MCF 10A (cell line): ENCODE data around the gene KCMF1. TPM values are rescaled to one million over a fixed set of nuclear protein-coding genes. Genes with fewer than 3 reads are reported as not detected.

Source experiments
- BruUV-seq: library from RNA; stranded (reverse); fragments of 400-500 nt; replicated peaks from 2 replicates; lab custom pipeline; 2021; lab: Mats Ljungman, UMichigan
- CTCF ChIA-PET: fragments of 300-600 bp; sonication (Branson Sonifier 250); formaldehyde crosslinking; extraction: SDS; loops from one replicate; lab custom pipeline; 2021; ENCODE audit warnings: antibody characterized with exemption, inconsistent platforms; lab: Yijun Ruan, JAX
- POLR2A ChIA-PET: fragments of 300-600, 350-650 bp; sonication (Branson Sonifier 250); formaldehyde crosslinking; extraction: SDS; loops from one replicate; lab custom pipeline; 2020; ENCODE audit warnings: antibody characterized with exemption, inconsistent platforms; lab: Yijun Ruan, JAX
- DNase-seq: peaks from one replicate; pipeline ENCODE4 v3.0.0-alpha.2; 2018; ENCODE audit not compliant: unreplicated experiment
- H3K27ac Mint-ChIP-seq: one replicate; pipeline ENCODE4 v1.8.0; 2022; ENCODE audit warnings: mild to moderate bottlenecking, low read depth, mixed read lengths; ENCODE audit not compliant: unreplicated experiment
- H3K27me3 Mint-ChIP-seq: one replicate; pipeline ENCODE4 v1.8.0; 2022; ENCODE audit warnings: mixed read lengths; ENCODE audit not compliant: insufficient read depth, unreplicated experiment
- H3K36me3 Mint-ChIP-seq: one replicate; pipeline ENCODE4 v1.8.0; 2022; ENCODE audit warnings: mild to moderate bottlenecking, moderate library complexity, mixed read lengths; ENCODE audit not compliant: insufficient read depth, unreplicated experiment
- H3K4me1 Mint-ChIP-seq: one replicate; pipeline ENCODE4 v1.8.0; 2022; ENCODE audit warnings: mixed read lengths; ENCODE audit not compliant: insufficient read depth, unreplicated experiment
- H3K4me3 Mint-ChIP-seq: one replicate; pipeline ENCODE4 v1.8.0; 2022; ENCODE audit warnings: mild to moderate bottlenecking, moderate library complexity, mixed read lengths; ENCODE audit not compliant: unreplicated experiment
- H3K9me3 Mint-ChIP-seq: one replicate; pipeline ENCODE4 v1.8.0; 2022; ENCODE audit warnings: mixed read lengths; ENCODE audit not compliant: unreplicated experiment
- intact Hi-C: fragments of 100-400 bp; cut with micrococcal nuclease; formaldehyde crosslinking; loops from 2 replicates; pipeline ENCODE4 v1.14.1; 2022
- total RNA-seq: library from RNA; stranded (reverse); gene quantifications from 2 replicates; pipeline ENCODE4 v1.2.3, GENCODE V29; 2022
- TF ChIP-seq, protein P1 (sequence below): fragments of 200-600 bp; IDR thresholded peaks from one replicate; pipeline ENCODE4 v1.8.0; 2022; ENCODE audit warnings: antibody characterized with exemption, mild to moderate bottlenecking; ENCODE audit not compliant: unreplicated experiment

The KCMF1 gene
- total RNA-seq, 1 experiment from 2014 or later: 170 TPM

DNA sequence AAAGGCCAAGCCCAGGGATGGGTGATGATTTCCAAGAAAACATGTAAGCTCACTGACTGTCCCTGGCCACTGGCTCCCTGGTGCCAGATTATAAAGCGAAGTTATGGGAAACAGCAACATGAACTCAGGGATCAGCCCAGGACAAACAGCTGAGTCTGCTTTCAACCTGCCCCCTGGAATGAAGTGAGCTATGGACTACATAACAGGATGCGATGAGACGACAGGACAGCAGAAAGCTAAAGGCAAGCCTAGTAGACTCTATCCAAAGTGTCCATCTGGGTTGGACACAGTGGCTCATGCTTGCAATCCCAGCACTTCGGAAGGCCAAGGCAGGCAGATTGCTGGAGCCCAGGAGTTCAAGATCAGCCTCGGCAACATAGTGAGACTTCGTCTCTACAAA is 16.6 kb upstream of the KCMF1 start:
- ChIA-PET CTCF (interaction anchor here (0.7 to 1.5 kb wide), 2 partner anchors 29 to 64 kb away, joined by 3 read pairs; no protein-coding TSS in a partner anchor), POLR2A (interaction anchor here (0.6 to 1.2 kb wide), 5 partner anchors 8 to 61 kb away, joined by 3 to 5 read pairs (median 4); no protein-coding TSS in a partner anchor)
- no peaks in the 10 kb centered on the region for H3K27me3 Mint-ChIP-seq
- intact Hi-C loops: no loop called here
- DNase-seq: no peak
- BruUV-seq: no TSS peak
- TF ChIP-seq, protein P1, sequence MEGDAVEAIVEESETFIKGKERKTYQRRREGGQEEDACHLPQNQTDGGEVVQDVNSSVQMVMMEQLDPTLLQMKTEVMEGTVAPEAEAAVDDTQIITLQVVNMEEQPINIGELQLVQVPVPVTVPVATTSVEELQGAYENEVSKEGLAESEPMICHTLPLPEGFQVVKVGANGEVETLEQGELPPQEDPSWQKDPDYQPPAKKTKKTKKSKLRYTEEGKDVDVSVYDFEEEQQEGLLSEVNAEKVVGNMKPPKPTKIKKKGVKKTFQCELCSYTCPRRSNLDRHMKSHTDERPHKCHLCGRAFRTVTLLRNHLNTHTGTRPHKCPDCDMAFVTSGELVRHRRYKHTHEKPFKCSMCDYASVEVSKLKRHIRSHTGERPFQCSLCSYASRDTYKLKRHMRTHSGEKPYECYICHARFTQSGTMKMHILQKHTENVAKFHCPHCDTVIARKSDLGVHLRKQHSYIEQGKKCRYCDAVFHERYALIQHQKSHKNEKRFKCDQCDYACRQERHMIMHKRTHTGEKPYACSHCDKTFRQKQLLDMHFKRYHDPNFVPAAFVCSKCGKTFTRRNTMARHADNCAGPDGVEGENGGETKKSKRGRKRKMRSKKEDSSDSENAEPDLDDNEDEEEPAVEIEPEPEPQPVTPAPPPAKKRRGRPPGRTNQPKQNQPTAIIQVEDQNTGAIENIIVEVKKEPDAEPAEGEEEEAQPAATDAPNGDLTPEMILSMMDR: no peak
- peak overlapping the region; percentile 49 for H3K27ac Mint-ChIP-seq
- peaks cover 20% of the 10 kb centered on the region for H3K36me3 Mint-ChIP-seq
- no peaks in the 10 kb centered on the region for H3K9me3 Mint-ChIP-seq
- H3K4me3 Mint-ChIP-seq: no peak overlapping the region
- H3K4me1 Mint-ChIP-seq: peaks cover 19% of the 10 kb centered on the region

- POLR2A ChIA-PET: interaction anchor here (0.6 to 8.1 kb wide), 4 partner anchors 11 to 61 kb away, joined by 3 to 198 read pairs (median 50); partner anchors contain the start of gene KCMF1
- H3K36me3 Mint-ChIP-seq: peaks cover 25% of the 10 kb centered on the region
- intact Hi-C loops: no loop called here
- no peak for DNase-seq
- no peak overlapping the region for H3K4me3 Mint-ChIP-seq
- H3K27ac Mint-ChIP-seq: peak overlapping the region; percentile 98
- TF ChIP-seq, protein P1: no peak
- peaks cover 7% of the 10 kb centered on the region for H3K9me3 Mint-ChIP-seq
- CTCF ChIA-PET: interaction anchor here (0.6 to 3.5 kb wide), 6 partner anchors 10 to 913 kb away, joined by 3 to 22 read pairs (median 6); no protein-coding TSS in a partner anchor
- BruUV-seq: no TSS peak
- no peaks in the 10 kb centered on the region for H3K27me3 Mint-ChIP-seq
- H3K4me1 Mint-ChIP-seq: peaks cover 29% of the 10 kb centered on the region
These were observed 14.3 kb upstream of the KCMF1 start for GRCh38 chr2:84956334-84957297.

DNA sequence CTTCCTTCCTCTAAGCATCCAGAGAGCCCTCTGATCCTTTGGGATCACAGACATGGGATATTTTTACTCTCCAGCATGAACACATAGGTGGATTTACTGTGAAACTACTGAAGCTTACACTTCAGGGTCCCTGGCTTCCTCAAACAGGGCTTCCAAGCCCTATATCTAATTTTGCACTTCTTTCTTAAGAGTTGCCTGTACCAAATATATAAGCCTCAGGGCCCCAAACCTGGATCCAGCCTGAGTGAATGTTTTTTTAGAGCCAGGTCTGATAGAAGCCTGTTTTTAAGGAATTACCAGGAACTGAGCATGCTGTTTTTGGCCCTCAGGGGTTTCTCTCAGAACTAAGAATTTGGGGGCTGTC is 13.2 kb upstream of the KCMF1 start:
- Mint-ChIP-seq H3K36me3 (peaks cover 25% of the 10 kb centered on the region), H3K4me1 (peaks cover 31% of the 10 kb centered on the region), H3K27me3 (no peaks in the 10 kb centered on the region), H3K9me3 (peaks cover 7% of the 10 kb centered on the region), H3K4me3 (peak overlapping the region; percentile 54), H3K27ac (peak overlapping the region; percentile 98)
- POLR2A ChIA-PET: interaction anchor here (0.5 to 8.1 kb wide), 19 partner anchors 13 to 370 kb away, joined by 3 to 198 read pairs (median 6); partner anchors contain the start of genes KCMF1, TGOLN2 and TMSB10
- intact Hi-C loops: loop anchor here (1.0 to 2.0 kb wide), 2 partner anchors 32 to 57 kb away; no protein-coding TSS in a partner anchor
- TF ChIP-seq, protein P1: no peak
- CTCF ChIA-PET: interaction anchor here (0.6 to 3.5 kb wide), 12 partner anchors 9 to 610 kb away, joined by 3 to 23 read pairs (median 4); no protein-coding TSS in a partner anchor
- BruUV-seq: TSS peak; percentile 70
- no peak for DNase-seq
